ENCODE results near the gene CYP46A1.

GRCh38 chr14:99679543-99679942, 4.6 kb upstream of the CYP46A1 start:
- TF ChIP-seq CTCF (IDR thresholded peaks at IDR 0.05; ENCODE audit: low read depth, low read length, missing input control) (no peak), MAX (IDR thresholded peaks at IDR 0.05) (no peak), ZBTB33 (IDR thresholded peaks at IDR 0.05) (no peak), EGR1 (IDR thresholded peaks at IDR 0.05; ENCODE audit: low read depth in 2 of 2) (no peak), ATF3 (IDR thresholded peaks at IDR 0.05) (no peak), SP1 (IDR thresholded peaks at IDR 0.05) (no peak), REST (IDR thresholded peaks at IDR 0.05) (no peak), HNF4A (conservative IDR thresholded peaks at IDR 0.05) (no peak), RXRA (IDR thresholded peaks at IDR 0.05) (no peak), YY1 (IDR thresholded peaks at IDR 0.05) (no peak), FOXA1 (IDR thresholded peaks at IDR 0.05) (no peak), RAD21 (IDR thresholded peaks at IDR 0.05) (no peak), GABPA (IDR thresholded peaks at IDR 0.05 in 1 of 2, conservative IDR thresholded peaks at IDR 0.05 in 1 of 2) (no peak)

Data from liver (tissue), 3 donors.